Measurements from ENCODE around the gene OR7G3.

DNA sequence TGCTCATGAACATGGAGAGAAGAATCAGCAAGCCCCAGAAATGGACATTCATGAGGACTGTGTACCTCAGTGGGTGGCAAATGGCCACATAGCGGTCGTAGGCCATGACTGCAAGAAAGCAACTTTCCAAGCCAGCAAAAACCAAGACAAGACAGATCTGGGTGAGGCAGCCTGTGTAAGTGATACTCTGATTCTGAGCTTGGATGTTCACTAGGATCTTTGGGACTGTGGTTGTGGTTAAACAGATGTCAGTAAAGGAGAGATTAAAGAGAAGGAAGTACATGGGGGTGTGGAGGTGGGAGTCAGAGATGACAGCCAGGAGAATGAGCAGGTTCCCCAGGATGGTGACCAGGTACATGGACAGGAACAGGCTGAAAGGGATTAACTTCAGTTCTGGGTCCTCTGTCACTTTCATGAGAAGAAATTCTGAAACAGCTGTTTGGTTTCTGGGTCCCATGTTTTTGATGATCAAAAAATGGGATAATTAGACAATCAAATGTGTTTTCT is 11.4 kb downstream of the OR7G3 start, which contains the start of gene OR7G1:
- TF ChIP-seq, protein P1, sequence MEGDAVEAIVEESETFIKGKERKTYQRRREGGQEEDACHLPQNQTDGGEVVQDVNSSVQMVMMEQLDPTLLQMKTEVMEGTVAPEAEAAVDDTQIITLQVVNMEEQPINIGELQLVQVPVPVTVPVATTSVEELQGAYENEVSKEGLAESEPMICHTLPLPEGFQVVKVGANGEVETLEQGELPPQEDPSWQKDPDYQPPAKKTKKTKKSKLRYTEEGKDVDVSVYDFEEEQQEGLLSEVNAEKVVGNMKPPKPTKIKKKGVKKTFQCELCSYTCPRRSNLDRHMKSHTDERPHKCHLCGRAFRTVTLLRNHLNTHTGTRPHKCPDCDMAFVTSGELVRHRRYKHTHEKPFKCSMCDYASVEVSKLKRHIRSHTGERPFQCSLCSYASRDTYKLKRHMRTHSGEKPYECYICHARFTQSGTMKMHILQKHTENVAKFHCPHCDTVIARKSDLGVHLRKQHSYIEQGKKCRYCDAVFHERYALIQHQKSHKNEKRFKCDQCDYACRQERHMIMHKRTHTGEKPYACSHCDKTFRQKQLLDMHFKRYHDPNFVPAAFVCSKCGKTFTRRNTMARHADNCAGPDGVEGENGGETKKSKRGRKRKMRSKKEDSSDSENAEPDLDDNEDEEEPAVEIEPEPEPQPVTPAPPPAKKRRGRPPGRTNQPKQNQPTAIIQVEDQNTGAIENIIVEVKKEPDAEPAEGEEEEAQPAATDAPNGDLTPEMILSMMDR (IDR thresholded peaks at IDR 0.05; ENCODE audit: low read length): no peak
- TF ChIP-seq EZH2phosphoT487 (IDR thresholded peaks at IDR 0.05; ENCODE audit: low read length): no peak

Data from MM.1S (cell line).